Measurements from ENCODE around the gene DCLK1. TPM values are rescaled to one million over a fixed set of nuclear protein-coding genes. Genes with fewer than 3 reads are reported as not detected.

The DCLK1 gene
- 0.20 and 0.24 TPM in 2 replicates for total RNA-seq (2014; rRNA removed; shearing (Covaris generic))

GRCh38 chr13:36131222-36131930 is at the start of gene DCLK1:
Gene DCLK1 (minus strand): TSS chr13:36131382.
- no peak for DNase-seq (ENCODE audit: low read depth)

- no peak for DNase-seq (ENCODE audit: low read depth)
These were observed 44.4 kb upstream of the DCLK1 start for GRCh38 chr13:36175621-36176020.

GRCh38 chr13:36174923-36175322 is 43.7 kb upstream of the DCLK1 start:
- no peak for DNase-seq (ENCODE audit: low read depth)

- DNase-seq (ENCODE audit: low read depth): no peak
These were observed 42.6 kb upstream of the DCLK1 start for GRCh38 chr13:36173571-36174322.

GRCh38 chr13:36166046-36166445 is 34.9 kb upstream of the DCLK1 start:
- DNase-seq (ENCODE audit: low read depth): no peak

- peak; percentile 8 for DNase-seq (ENCODE audit: low read depth)
These were observed 32.7 kb upstream of the DCLK1 start for GRCh38 chr13:36163809-36164308.

- no peak for DNase-seq (ENCODE audit: low read depth)
These were observed 32.1 kb upstream of the DCLK1 start for GRCh38 chr13:36163286-36163685.

- no peak for DNase-seq (ENCODE audit: low read depth)
These were observed 29.1 kb upstream of the DCLK1 start for GRCh38 chr13:36160297-36160696.

- DNase-seq (ENCODE audit: low read depth): no peak
These were observed 27.4 kb upstream of the DCLK1 start for GRCh38 chr13:36158611-36159010.

- DNase-seq (ENCODE audit: low read depth): no peak
These were observed 26.3 kb upstream of the DCLK1 start for GRCh38 chr13:36157480-36157879.

- DNase-seq (ENCODE audit: low read depth): no peak
These were observed 23.5 kb upstream of the DCLK1 start for GRCh38 chr13:36154567-36155291.

GRCh38 chr13:36151591-36151990 is 20.4 kb upstream of the DCLK1 start:
- no peak for DNase-seq (ENCODE audit: low read depth)

GRCh38 chr13:36148446-36148845 is 17.3 kb upstream of the DCLK1 start:
- DNase-seq (ENCODE audit: low read depth): no peak

GRCh38 chr13:36147330-36147729 is 16.1 kb upstream of the DCLK1 start:
- no peak for DNase-seq (ENCODE audit: low read depth)

GRCh38 chr13:36146511-36147269 is 15.5 kb upstream of the DCLK1 start:
- DNase-seq (ENCODE audit: low read depth): no peak

- DNase-seq (ENCODE audit: low read depth): no peak
These were observed 12.6 kb upstream of the DCLK1 start for GRCh38 chr13:36143738-36144137.

GRCh38 chr13:36142735-36143134 is 11.6 kb upstream of the DCLK1 start:
- no peak for DNase-seq (ENCODE audit: low read depth)

GRCh38 chr13:36135876-36136275 is 4.7 kb upstream of the DCLK1 start:
- no peak for DNase-seq (ENCODE audit: low read depth)

- DNase-seq (ENCODE audit: low read depth): no peak
These were observed 3.5 kb upstream of the DCLK1 start for GRCh38 chr13:36134632-36135031.

GRCh38 chr13:36133950-36134626 is 2.9 kb upstream of the DCLK1 start:
- no peak for DNase-seq (ENCODE audit: low read depth)

GRCh38 chr13:36132376-36132775 is 1.2 kb upstream of the DCLK1 start:
- DNase-seq (ENCODE audit: low read depth): no peak

Data from RPMI7951 (cell line).